ENCODE data around the gene HTR1D.
A peak's percentile ranks its signal among the peaks of the same experiment; 100 is the strongest.

The HTR1D gene

GRCh38 chr1:23184212-23184934, 32.9 kb downstream of the HTR1D start:
- DNase-seq (ENCODE audit: low read depth): no peak

- DNase-seq (ENCODE audit: low read depth): no peak
Measured at GRCh38 chr1:23179862-23180261, 37.4 kb downstream of the HTR1D start.

- DNase-seq (ENCODE audit: low read depth): no peak
Measured at GRCh38 chr1:23178950-23179349, 38.4 kb downstream of the HTR1D start.

GRCh38 chr1:23178414-23178813, 38.9 kb downstream of the HTR1D start:
- no peak for DNase-seq (ENCODE audit: low read depth)

GRCh38 chr1:23177438-23178380, 39.6 kb downstream of the HTR1D start:
- no peak for DNase-seq (ENCODE audit: low read depth)

- DNase-seq (ENCODE audit: low read depth): no peak
Measured at GRCh38 chr1:23177031-23177430, 40.3 kb downstream of the HTR1D start.

GRCh38 chr1:23174426-23175110, 42.7 kb downstream of the HTR1D start:
- DNase-seq (ENCODE audit: low read depth): no peak

- DNase-seq (ENCODE audit: low read depth): no peak
Measured at GRCh38 chr1:23171181-23171755, 46.0 kb downstream of the HTR1D start.

GRCh38 chr1:23169727-23170335, 47.5 kb downstream of the HTR1D start:
- DNase-seq (ENCODE audit: low read depth): no peak

- no peak for DNase-seq (ENCODE audit: low read depth)
Measured at GRCh38 chr1:23169195-23169575, 48.1 kb downstream of the HTR1D start.

- peak; percentile 87 for DNase-seq (ENCODE audit: low read depth)
Measured at GRCh38 chr1:23168445-23169194, 48.7 kb downstream of the HTR1D start, which contains the start of gene LUZP1. Gene LUZP1, minus strand, starts transcription at chr1:23168856.

GRCh38 chr1:23168079-23168444, 49.2 kb downstream of the HTR1D start:
- no peak for DNase-seq (ENCODE audit: low read depth)

GRCh38 chr1:23167353-23168078, 49.8 kb downstream of the HTR1D start:
- DNase-seq (ENCODE audit: low read depth): no peak

GRCh38 chr1:23166854-23167253, 50.4 kb downstream of the HTR1D start:
- no peak for DNase-seq (ENCODE audit: low read depth)

GRCh38 chr1:23163395-23163794, 53.9 kb downstream of the HTR1D start:
- no peak for DNase-seq (ENCODE audit: low read depth)

GRCh38 chr1:23159963-23160877, 57.1 kb downstream of the HTR1D start:
- no peak for DNase-seq (ENCODE audit: low read depth)

- no peak for DNase-seq (ENCODE audit: low read depth)
Measured at GRCh38 chr1:23156940-23157339, 60.4 kb downstream of the HTR1D start.

- no peak for DNase-seq (ENCODE audit: low read depth)
Measured at GRCh38 chr1:23152966-23153684, 64.2 kb downstream of the HTR1D start.

- DNase-seq (ENCODE audit: low read depth): no peak
Measured at GRCh38 chr1:23150742-23151141, 66.6 kb downstream of the HTR1D start.

Data from stimulated activated CD8-positive, alpha-beta memory T cell treated with anti-CD3 and anti-CD28 coated beads, Interleukin-12 subunit alpha, Interleukin-12 subunit beta, amount 100 ng/mL, for 1 hour (primary cell).